SK-N-SH treated with all-trans-retinoic acid at 6 μM for 48 hours (cell line): ENCODE measurements around the gene FCRL6.

ENCODE experiments used
- ATAC-seq: fragments of 200-7000 bp; cut with Tn5 transposase; 3 replicates; pipeline ENCODE4 v1.9.1; 2020; ENCODE audit warnings: mild to moderate bottlenecking, moderate library complexity
- ARNTL ChIP-seq: fragments of 450-650 bp; formaldehyde crosslinking; IDR thresholded peaks from 2 replicates; pipeline ENCODE4 v1.5.0; 2020; ENCODE audit warnings: low read depth, mild to moderate bottlenecking, moderate library complexity, borderline replicate concordance
- BACH2 ChIP-seq: fragments of 250-450 bp; sonication (Bioruptor Pico); IDR thresholded peaks from 2 replicates; pipeline ENCODE4 v1.9.0; 2021; ENCODE audit warnings: mild to moderate bottlenecking, borderline replicate concordance
- CSDC2 ChIP-seq: fragments of 250-450 bp; sonication (Bioruptor Pico); IDR thresholded peaks from 2 replicates; pipeline ENCODE4 v1.5.0; 2020; ENCODE audit warnings: mild to moderate bottlenecking, moderate library complexity
- ESRRG ChIP-seq: fragments of 250-450 bp; sonication (Bioruptor Pico); IDR thresholded peaks from 2 replicates; pipeline ENCODE4 v1.6.1; 2021; ENCODE audit warnings: mild to moderate bottlenecking
- GLIS3 ChIP-seq: fragments of 250-450 bp; sonication (Bioruptor Pico); IDR thresholded peaks from 2 replicates; pipeline ENCODE4 v1.5.0; 2020; ENCODE audit warnings: mild to moderate bottlenecking, moderate library complexity
- ISL1 ChIP-seq: fragments of 250-450 bp; sonication (Bioruptor Pico); IDR thresholded peaks from 2 replicates; pipeline ENCODE4 v2.1.2; 2022; ENCODE audit warnings: mild to moderate bottlenecking, moderate library complexity
- OSR1 ChIP-seq: fragments of 250-450 bp; sonication (Bioruptor Pico); IDR thresholded peaks from 2 replicates; pipeline ENCODE4 v1.8.0; 2022; ENCODE audit warnings: moderate library complexity, mild to moderate bottlenecking, inconsistent platforms
- PPARA ChIP-seq: fragments of 250-450 bp; sonication (Bioruptor Pico); IDR thresholded peaks from 2 replicates; pipeline ENCODE4 v1.5.0; 2020; ENCODE audit warnings: mild to moderate bottlenecking, borderline replicate concordance
- SNAI2 ChIP-seq: fragments of 250-450 bp; sonication (Bioruptor Pico); IDR thresholded peaks from 2 replicates; pipeline ENCODE4 v1.5.0; 2020; ENCODE audit warnings: mild to moderate bottlenecking, moderate library complexity
- TCF4 ChIP-seq: fragments of 250-450 bp; sonication (Bioruptor Pico); IDR thresholded peaks from 2 replicates; pipeline ENCODE4 v1.8.0; 2021; ENCODE audit warnings: mild to moderate bottlenecking, moderate library complexity, borderline replicate concordance
- TOX ChIP-seq: fragments of 250-450 bp; sonication (Bioruptor Pico); IDR thresholded peaks from 2 replicates; pipeline ENCODE4 v1.8.0; 2021; ENCODE audit warnings: mild to moderate bottlenecking, moderate library complexity, borderline replicate concordance
- ZC3H10 ChIP-seq: fragments of 250-450 bp; sonication (Bioruptor Pico); IDR thresholded peaks from 2 replicates; pipeline ENCODE4 v1.5.1; 2021; ENCODE audit warnings: mild to moderate bottlenecking, moderate library complexity
- ZFP3 ChIP-seq: fragments of 250-450 bp; sonication (Bioruptor Pico); IDR thresholded peaks from 2 replicates; pipeline ENCODE4 v1.5.0; 2020; ENCODE audit warnings: mild to moderate bottlenecking, moderate library complexity
- ZFP30 ChIP-seq: fragments of 450-650 bp; formaldehyde crosslinking; IDR thresholded peaks from 2 replicates; pipeline ENCODE4 v1.5.0; 2022; ENCODE audit warnings: mild to moderate bottlenecking, moderate library complexity
- ZNF565 ChIP-seq: fragments of 450-650 bp; formaldehyde crosslinking; conservative IDR thresholded peaks from 2 replicates; pipeline ENCODE4 v1.5.0; 2020; ENCODE audit warnings: low read depth, mild to moderate bottlenecking, moderate library complexity
- ZNF70 ChIP-seq: fragments of 450-650 bp; formaldehyde crosslinking; IDR thresholded peaks from 2 replicates; pipeline ENCODE4 v1.5.0; 2020; ENCODE audit warnings: mild to moderate bottlenecking, moderate library complexity
- ZNF8 ChIP-seq: fragments of 450-650 bp; formaldehyde crosslinking; IDR thresholded peaks from 2 replicates; pipeline ENCODE4 v1.5.0; 2020; ENCODE audit warnings: mild to moderate bottlenecking, moderate library complexity
- TF ChIP-seq, protein P1 (sequence below): fragments of 250-450 bp; sonication (Bioruptor Pico); IDR thresholded peaks from 2 replicates; pipeline ENCODE4 v1.5.1; 2021; ENCODE audit warnings: mild to moderate bottlenecking, moderate library complexity
- TF ChIP-seq, protein P2 (sequence below): fragments of 250-450 bp; sonication (Bioruptor Pico); IDR thresholded peaks from 2 replicates; pipeline ENCODE4 v1.5.0; 2020; ENCODE audit warnings: mild to moderate bottlenecking, moderate library complexity
- TF ChIP-seq, protein P3 (sequence below): fragments of 250-450 bp; sonication (Bioruptor Pico); IDR thresholded peaks from 2 replicates; pipeline ENCODE4 v1.8.0; 2021; ENCODE audit warnings: low read depth, mild to moderate bottlenecking, moderate library complexity, borderline replicate concordance
- TF ChIP-seq, protein P4 (sequence below): fragments of 250-450 bp; sonication (Bioruptor Pico); IDR thresholded peaks from 2 replicates; pipeline ENCODE4 v1.8.0; 2020; ENCODE audit warnings: mild to moderate bottlenecking, moderate library complexity, borderline replicate concordance
- TF ChIP-seq, protein P5 (sequence below): fragments of 250-450 bp; sonication (Bioruptor Pico); IDR thresholded peaks from 2 replicates; pipeline ENCODE4 v1.5.1; 2020; ENCODE audit warnings: low read depth, mild to moderate bottlenecking, moderate library complexity

The FCRL6 gene

DNA sequence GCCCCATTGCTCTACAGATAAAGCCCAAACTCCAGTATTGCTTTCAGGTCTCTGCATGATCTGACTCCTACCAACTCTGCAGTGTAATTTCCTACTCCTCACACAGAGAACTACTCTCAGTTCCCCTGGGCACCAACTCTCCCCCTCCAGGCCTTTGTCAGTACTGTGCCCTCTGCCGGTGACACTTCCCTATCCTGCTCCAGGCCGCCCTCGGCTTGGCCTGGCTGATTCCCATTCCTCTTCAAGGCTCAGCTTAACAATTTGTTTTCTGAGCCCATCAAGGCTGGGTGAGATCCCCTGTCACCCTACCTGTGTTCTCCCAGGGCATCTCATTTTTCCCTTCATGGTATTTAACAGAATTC lies 27.1 kb downstream of the FCRL6 start (continued):
- TF ChIP-seq BACH2 (no peak), ZNF70 (CRISPR knock-in tag) (no peak)

DNA sequence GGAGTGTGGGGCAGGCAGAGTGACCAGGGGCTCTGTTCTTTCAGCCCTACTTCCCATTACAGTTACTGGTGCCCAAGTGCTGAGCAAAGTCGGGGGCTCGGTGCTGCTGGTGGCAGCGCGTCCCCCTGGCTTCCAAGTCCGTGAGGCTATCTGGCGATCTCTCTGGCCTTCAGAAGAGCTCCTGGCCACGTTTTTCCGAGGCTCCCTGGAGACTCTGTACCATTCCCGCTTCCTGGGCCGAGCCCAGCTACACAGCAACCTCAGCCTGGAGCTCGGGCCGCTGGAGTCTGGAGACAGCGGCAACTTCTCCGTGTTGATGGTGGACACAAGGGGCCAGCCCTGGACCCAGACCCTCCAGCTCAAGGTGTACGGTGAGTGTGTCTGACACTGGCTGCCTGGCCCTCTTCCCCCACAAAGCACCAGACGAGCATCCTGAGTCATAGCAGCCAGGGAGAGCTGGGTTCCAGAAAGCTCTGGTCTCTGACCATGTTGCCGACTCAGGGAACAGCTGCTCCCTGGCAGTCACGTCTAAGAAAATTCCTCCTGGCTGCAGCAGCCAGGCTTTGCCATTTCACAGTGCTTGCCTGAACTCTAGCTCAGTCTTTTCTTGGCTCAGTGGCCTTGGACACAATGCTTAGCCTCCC lies 27.8 kb downstream of the FCRL6 start:
- no peak for TF ChIP-seq ISL1 (CRISPR knock-in tag)
- no peak for TF ChIP-seq OSR1 (CRISPR knock-in tag)
- TF ChIP-seq CSDC2 (CRISPR knock-in tag) = no peak
- no peak for TF ChIP-seq SNAI2 (CRISPR knock-in tag)
- TF ChIP-seq ZFP30 = no peak
- TF ChIP-seq TOX (CRISPR knock-in tag) = no peak
- TF ChIP-seq, protein P1, sequence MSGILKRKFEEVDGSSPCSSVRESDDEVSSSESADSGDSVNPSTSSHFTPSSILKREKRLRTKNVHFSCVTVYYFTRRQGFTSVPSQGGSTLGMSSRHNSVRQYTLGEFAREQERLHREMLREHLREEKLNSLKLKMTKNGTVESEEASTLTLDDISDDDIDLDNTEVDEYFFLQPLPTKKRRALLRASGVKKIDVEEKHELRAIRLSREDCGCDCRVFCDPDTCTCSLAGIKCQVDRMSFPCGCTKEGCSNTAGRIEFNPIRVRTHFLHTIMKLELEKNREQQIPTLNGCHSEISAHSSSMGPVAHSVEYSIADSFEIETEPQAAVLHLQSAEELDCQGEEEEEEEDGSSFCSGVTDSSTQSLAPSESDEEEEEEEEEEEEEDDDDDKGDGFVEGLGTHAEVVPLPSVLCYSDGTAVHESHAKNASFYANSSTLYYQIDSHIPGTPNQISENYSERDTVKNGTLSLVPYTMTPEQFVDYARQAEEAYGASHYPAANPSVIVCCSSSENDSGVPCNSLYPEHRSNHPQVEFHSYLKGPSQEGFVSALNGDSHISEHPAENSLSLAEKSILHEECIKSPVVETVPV (CRISPR knock-in tag) = no peak
- TF ChIP-seq ZFP3 (CRISPR knock-in tag) = no peak
- ATAC-seq = peak; percentile 62

DNA sequence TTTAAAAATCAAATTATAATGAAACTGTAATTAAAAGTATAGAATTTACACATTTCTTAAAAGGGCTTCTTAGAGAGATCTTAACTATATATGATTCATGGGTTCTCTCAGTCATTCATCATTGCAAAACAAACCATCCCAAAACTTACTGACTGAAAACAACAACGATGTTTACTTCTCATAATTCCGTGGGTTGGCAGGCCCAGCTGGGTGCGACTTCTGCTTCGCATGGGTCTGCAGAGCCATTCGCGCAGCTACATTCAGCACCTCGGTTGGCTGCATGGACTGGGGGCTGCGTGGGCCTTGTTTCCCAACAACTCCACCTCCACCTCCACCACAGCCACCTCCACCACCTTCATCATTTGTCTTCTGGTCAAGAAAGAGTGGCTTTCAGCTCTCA lies 28.6 kb downstream of the FCRL6 start:
- no peak for ATAC-seq
- TF ChIP-seq SNAI2 (CRISPR knock-in tag) (no peak), ZC3H10 (CRISPR knock-in tag) (no peak), ARNTL (CRISPR knock-in tag) (no peak), ZNF565 (no peak), TCF4 (CRISPR knock-in tag) (no peak), GLIS3 (CRISPR knock-in tag) (no peak), ZNF8 (CRISPR knock-in tag) (no peak), CSDC2 (CRISPR knock-in tag) (no peak), PPARA (CRISPR knock-in tag) (no peak), ZFP30 (no peak)
- TF ChIP-seq, protein P1 (CRISPR knock-in tag) = no peak
- TF ChIP-seq, protein P2, sequence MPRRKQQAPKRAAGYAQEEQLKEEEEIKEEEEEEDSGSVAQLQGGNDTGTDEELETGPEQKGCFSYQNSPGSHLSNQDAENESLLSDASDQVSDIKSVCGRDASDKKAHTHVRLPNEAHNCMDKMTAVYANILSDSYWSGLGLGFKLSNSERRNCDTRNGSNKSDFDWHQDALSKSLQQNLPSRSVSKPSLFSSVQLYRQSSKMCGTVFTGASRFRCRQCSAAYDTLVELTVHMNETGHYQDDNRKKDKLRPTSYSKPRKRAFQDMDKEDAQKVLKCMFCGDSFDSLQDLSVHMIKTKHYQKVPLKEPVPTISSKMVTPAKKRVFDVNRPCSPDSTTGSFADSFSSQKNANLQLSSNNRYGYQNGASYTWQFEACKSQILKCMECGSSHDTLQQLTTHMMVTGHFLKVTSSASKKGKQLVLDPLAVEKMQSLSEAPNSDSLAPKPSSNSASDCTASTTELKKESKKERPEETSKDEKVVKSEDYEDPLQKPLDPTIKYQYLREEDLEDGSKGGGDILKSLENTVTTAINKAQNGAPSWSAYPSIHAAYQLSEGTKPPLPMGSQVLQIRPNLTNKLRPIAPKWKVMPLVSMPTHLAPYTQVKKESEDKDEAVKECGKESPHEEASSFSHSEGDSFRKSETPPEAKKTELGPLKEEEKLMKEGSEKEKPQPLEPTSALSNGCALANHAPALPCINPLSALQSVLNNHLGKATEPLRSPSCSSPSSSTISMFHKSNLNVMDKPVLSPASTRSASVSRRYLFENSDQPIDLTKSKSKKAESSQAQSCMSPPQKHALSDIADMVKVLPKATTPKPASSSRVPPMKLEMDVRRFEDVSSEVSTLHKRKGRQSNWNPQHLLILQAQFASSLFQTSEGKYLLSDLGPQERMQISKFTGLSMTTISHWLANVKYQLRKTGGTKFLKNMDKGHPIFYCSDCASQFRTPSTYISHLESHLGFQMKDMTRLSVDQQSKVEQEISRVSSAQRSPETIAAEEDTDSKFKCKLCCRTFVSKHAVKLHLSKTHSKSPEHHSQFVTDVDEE = no peak
- TF ChIP-seq, protein P3, sequence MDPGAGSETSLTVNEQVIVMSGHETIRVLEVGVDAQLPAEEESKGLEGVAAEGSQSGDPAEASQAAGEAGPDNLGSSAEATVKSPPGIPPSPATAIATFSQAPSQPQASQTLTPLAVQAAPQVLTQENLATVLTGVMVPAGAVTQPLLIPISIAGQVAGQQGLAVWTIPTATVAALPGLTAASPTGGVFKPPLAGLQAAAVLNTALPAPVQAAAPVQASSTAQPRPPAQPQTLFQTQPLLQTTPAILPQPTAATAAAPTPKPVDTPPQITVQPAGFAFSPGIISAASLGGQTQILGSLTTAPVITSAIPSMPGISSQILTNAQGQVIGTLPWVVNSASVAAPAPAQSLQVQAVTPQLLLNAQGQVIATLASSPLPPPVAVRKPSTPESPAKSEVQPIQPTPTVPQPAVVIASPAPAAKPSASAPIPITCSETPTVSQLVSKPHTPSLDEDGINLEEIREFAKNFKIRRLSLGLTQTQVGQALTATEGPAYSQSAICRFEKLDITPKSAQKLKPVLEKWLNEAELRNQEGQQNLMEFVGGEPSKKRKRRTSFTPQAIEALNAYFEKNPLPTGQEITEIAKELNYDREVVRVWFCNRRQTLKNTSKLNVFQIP (CRISPR knock-in tag) = no peak

DNA sequence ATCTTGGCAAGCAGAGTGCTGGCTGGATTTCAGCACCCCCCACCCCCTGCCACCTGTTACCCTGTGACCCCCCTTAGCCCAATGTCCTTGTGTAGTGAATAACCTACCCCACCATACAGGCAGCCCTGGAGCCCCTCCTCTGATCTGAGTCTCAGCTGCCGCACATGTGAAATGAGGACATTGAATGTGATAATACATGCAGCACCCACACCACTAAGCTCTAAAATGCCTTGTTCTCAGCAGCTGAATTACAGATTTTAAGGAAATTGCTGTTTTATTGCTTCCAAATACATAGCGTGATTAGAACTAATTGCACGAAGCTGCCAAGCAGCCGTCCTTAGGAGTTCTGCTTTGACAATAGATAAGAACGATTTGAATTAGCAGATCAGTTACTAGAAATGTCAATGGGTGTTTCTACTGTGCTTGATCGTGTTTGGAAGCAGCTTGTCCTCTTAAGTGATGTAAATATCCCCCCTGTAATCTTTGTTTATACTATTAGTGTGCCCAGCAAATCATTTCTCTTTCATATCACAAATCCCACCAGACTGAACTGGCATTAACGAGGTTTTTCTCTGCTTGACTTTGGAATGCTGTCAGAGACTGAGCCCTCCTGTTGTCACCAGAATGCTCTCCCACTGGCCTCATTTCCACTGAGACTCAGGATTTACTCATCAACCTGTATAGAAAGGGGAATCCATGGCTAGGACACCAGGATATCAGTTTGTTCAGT lies 29.4 kb downstream of the FCRL6 start:
- ATAC-seq = no peak

More for the DNA sequence above, 29.4 kb downstream of the FCRL6 start:
- TF ChIP-seq, protein P3 (CRISPR knock-in tag) = no peak
- TF ChIP-seq, protein P4, sequence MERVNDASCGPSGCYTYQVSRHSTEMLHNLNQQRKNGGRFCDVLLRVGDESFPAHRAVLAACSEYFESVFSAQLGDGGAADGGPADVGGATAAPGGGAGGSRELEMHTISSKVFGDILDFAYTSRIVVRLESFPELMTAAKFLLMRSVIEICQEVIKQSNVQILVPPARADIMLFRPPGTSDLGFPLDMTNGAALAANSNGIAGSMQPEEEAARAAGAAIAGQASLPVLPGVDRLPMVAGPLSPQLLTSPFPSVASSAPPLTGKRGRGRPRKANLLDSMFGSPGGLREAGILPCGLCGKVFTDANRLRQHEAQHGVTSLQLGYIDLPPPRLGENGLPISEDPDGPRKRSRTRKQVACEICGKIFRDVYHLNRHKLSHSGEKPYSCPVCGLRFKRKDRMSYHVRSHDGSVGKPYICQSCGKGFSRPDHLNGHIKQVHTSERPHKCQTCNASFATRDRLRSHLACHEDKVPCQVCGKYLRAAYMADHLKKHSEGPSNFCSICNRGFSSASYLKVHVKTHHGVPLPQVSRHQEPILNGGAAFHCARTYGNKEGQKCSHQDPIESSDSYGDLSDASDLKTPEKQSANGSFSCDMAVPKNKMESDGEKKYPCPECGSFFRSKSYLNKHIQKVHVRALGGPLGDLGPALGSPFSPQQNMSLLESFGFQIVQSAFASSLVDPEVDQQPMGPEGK = no peak
- TF ChIP-seq ZNF8 (CRISPR knock-in tag) (no peak), TOX (CRISPR knock-in tag) (no peak), ZFP3 (CRISPR knock-in tag) (no peak), ZC3H10 (CRISPR knock-in tag) (no peak), ESRRG (CRISPR knock-in tag) (no peak), SNAI2 (CRISPR knock-in tag) (no peak), OSR1 (CRISPR knock-in tag) (no peak), PPARA (CRISPR knock-in tag) (no peak), GLIS3 (CRISPR knock-in tag) (no peak)
- TF ChIP-seq, protein P5, sequence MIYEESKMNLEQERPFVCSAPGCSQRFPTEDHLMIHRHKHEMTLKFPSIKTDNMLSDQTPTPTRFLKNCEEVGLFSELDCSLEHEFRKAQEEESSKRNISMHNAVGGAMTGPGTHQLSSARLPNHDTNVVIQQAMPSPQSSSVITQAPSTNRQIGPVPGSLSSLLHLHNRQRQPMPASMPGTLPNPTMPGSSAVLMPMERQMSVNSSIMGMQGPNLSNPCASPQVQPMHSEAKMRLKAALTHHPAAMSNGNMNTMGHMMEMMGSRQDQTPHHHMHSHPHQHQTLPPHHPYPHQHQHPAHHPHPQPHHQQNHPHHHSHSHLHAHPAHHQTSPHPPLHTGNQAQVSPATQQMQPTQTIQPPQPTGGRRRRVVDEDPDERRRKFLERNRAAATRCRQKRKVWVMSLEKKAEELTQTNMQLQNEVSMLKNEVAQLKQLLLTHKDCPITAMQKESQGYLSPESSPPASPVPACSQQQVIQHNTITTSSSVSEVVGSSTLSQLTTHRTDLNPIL (CRISPR knock-in tag) = no peak
